Body of pancreas (tissue), 4 donors: Measurements from ENCODE around the gene PSIP1. TPM values are rescaled to one million over a fixed set of nuclear protein-coding genes. Genes with fewer than 3 reads are reported as not detected.
A peak's percentile ranks its signal among the peaks of the same experiment; 100 is the strongest.

Experiments
- ATAC-seq: fragments of 150-250 bp; one replicate; pipeline ENCODE4 v1.9.1; 2016
- DNase-seq, 4 donors: peaks; one replicate each; pipeline ENCODE4 v3.0.0-alpha.2; 2019
- H3K27ac ChIP-seq, 4 donors: fragments of 200-600 bp; sonication (generic); 1 replicate in 3 of 4; 2 replicates in 1 of 4; pipeline versions ENCODE4 v1.5.1 to v1.6.1; 2016 to 2019; ENCODE audit warnings: mild to moderate bottlenecking in 1 of 4, mixed read lengths in 1 of 4, moderate library complexity in 1 of 4
- H3K27me3 ChIP-seq, 2 donors: fragments of 200-600 bp; sonication (generic); one replicate each; pipeline ENCODE4 v1.6.0; 2016; ENCODE audit warnings: mild to moderate bottlenecking in 1 of 2
- H3K36me3 ChIP-seq, 2 donors: fragments of 200-600 bp; sonication (generic); replicated peaks in 1 of 2; 2 replicates each; pipeline ENCODE4 v1.5.1; 2016; ENCODE audit warnings: low read depth in 2 of 2; ENCODE audit not compliant: insufficient read depth in 1 of 2
- H3K4me1 ChIP-seq: fragments of 200-600 bp; sonication (generic); one replicate; pipeline ENCODE4 v1.6.0; 2016
- H3K4me3 ChIP-seq, 2 donors: fragments of 200-600 bp; sonication (generic); 1 replicate in 1 of 2; 2 replicates in 1 of 2; pipeline ENCODE4 v1.5.1; 2016 to 2019
- H3K9me3 ChIP-seq, 3 donors: fragments of 200-600 bp; sonication (generic); 1 replicate in 2 of 3; 2 replicates in 1 of 3; pipeline ENCODE4 v1.5.1; 2016
- POLR2A ChIP-seq, 3 donors: fragments of 450-650 bp; IDR thresholded peaks; one replicate each; pipeline ENCODE4 v1.6.1; 2016; ENCODE audit warnings: antibody characterized with exemption in 3 of 3, mild to moderate bottlenecking in 2 of 3
- WGBS, 2 donors: methylation state at CpG; one replicate each; pipeline ENCODE4 v1.1.5; 2017; 5-methylcytosine and 5-hydroxymethylcytosine counted together
- intact Hi-C: fragments of 100-400 bp; cut with DNase I; formaldehyde crosslinking; loops from one replicate; pipeline ENCODE4 v1.15.1; 2023
- total RNA-seq, 2 donors: library from RNA; depleted of rRNA; stranded (reverse); fragments of >200 nt; gene quantifications; one replicate each; pipeline ENCODE4 v1.1.0, GENCODE V29; 2016
- TF ChIP-seq, protein P1 (sequence below), 7 experiments: fragments of 450-650 bp in 4 of 7; fragments of 200-600 bp in 3 of 7; sonication (generic) in 3 of 7; IDR thresholded peaks; one replicate each; pipeline ENCODE4 v1.5.1; 2016 to 2019; ENCODE audit warnings: antibody characterized with exemption in 7 of 7

Gene PSIP1
- total RNA-seq, 2 donors from 2014 or later, result 21.5 to 25.7 TPM

DNA sequence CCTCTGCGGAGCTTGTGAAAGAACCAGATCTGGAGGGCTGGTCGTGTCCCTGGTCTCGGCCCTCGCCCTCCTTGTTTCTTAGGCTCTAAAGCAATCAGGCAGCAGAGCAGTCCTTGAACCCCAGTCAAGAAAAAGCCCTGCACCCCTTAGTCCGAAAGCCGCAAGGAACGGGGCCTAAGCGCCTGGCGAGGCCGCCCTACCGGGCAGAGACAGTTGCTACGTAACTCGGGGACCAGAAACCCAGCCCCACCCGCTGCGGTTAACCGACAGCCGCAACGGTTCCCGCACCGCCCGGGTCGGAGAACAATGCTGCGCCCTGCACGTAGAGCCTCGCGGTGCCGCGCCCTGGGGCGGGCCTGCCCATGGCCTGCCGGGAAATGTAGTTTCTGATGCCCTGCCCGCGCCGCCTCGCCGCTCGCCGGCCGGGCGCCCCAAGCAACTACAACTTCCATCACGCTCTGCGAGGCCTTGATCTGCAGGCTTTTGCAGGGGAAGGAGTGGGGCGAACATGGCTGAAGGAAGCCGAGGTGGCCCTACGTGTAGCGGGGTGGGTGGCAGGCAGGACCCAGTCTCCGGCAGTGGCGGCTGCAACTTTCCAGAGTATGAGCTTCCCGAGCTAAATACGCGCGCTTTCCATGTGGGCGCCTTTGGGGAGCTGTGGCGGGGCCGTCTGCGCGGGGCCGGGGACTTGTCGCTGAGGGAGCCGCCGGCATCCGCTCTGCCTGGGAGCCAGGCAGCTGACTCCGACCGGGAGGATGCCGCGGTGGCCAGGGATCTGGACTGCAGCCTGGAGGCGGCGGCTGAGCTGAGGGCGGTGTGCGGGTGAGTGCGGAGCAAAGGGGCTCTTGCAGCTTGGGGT lies 88.2 kb downstream of the PSIP1 start, which contains the start of gene SNAPC3:
TSS of gene SNAPC3 (plus strand) at position 505 of the 859 bp plus-strand sequence. CDS start at position 509, 4 bp downstream.
- TF ChIP-seq POLR2A (IDR thresholded peaks at IDR 0.05), result peak; percentile 84 to 93 (median 87)
- TF ChIP-seq, protein P1, sequence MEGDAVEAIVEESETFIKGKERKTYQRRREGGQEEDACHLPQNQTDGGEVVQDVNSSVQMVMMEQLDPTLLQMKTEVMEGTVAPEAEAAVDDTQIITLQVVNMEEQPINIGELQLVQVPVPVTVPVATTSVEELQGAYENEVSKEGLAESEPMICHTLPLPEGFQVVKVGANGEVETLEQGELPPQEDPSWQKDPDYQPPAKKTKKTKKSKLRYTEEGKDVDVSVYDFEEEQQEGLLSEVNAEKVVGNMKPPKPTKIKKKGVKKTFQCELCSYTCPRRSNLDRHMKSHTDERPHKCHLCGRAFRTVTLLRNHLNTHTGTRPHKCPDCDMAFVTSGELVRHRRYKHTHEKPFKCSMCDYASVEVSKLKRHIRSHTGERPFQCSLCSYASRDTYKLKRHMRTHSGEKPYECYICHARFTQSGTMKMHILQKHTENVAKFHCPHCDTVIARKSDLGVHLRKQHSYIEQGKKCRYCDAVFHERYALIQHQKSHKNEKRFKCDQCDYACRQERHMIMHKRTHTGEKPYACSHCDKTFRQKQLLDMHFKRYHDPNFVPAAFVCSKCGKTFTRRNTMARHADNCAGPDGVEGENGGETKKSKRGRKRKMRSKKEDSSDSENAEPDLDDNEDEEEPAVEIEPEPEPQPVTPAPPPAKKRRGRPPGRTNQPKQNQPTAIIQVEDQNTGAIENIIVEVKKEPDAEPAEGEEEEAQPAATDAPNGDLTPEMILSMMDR (IDR thresholded peaks at IDR 0.05), result peak in 2 of 7 experiments; percentile 10 to 35
- peak within 1 kb of the TSS; percentile 82 to 92 for H3K4me3 ChIP-seq
- no peaks in the 10 kb centered on the region for H3K9me3 ChIP-seq
- ATAC-seq (peak; percentile 99), DNase-seq (peak; percentile 91 to 95 (median 92))
- H3K27ac ChIP-seq, result peak within 1 kb of the TSS; percentile 77 to 90 (median 87)
- WGBS, 2 donors, result 0% methylated on average over 8 to 68 of the region's 70 CpGs
- peaks cover 15% of the 10 kb centered on the region for H3K4me1 ChIP-seq
- intact Hi-C loops, result no loop called here
- H3K27me3 ChIP-seq, result no peaks in the 10 kb centered on the region
- no peaks in the 10 kb centered on the region for H3K36me3 ChIP-seq

DNA sequence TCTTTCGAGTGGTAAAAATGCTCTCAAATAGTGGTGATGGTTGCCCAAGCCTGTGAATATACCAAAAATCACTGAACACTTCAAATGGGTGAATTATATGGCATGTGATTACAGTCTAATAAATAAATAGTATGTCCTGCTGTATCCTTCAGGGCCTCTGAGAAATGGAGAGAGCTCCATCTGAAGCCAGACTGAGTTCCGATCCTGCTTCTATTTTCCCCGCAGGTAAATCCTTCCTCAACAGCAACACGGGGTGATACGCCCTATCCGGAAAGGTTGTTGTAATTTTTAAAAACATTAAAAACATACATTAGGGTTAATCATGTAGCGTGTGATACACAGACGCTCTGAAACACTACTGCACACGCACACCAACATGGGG lies 88.8 kb downstream of the PSIP1 start:
- ATAC-seq, result no peak
- Histone ChIP-seq H3K9me3 (no peaks in the 10 kb centered on the region), H3K27ac (peak overlapping the region; percentile 77 to 90 (median 87)), H3K27me3 (no peaks in the 10 kb centered on the region), H3K36me3 (no peaks in the 10 kb centered on the region), H3K4me1 (peaks cover 15% of the 10 kb centered on the region), H3K4me3 (peak overlapping the region; percentile 53 to 92)
- 34 to 36% methylated on average over 9 of the region's 9 CpGs for WGBS, 2 donors
- DNase-seq, result no peak
- TF ChIP-seq, protein P1 (IDR thresholded peaks at IDR 0.05), result no peak
- no peak for TF ChIP-seq POLR2A (IDR thresholded peaks at IDR 0.05)
- intact Hi-C loops, result no loop called here

DNA sequence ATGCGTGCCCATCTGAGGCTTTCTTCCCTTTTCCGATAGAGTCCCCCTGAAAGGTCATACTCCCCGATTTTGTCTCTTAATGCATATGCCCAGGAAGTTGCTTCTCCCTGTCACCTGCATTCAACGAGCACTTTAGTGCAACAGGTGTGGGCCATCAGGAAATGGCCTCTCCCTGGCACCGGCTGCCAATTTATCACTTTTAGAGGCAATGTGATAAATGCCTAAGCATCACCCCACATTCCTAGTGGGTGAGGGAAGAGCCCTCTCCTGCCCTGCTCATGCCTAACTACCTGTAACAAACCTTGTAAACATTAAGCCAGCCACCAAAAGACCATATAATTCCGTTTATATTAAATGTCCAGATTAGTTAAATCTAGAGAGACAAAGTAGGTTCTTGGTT lies 89.2 kb downstream of the PSIP1 start:
- H3K4me3 ChIP-seq, result no peak overlapping the region
- intact Hi-C loops, result no loop called here
- no peaks in the 10 kb centered on the region for H3K9me3 ChIP-seq
- TF ChIP-seq POLR2A (IDR thresholded peaks at IDR 0.05), result no peak
- TF ChIP-seq, protein P1 (IDR thresholded peaks at IDR 0.05), result no peak
- H3K4me1 ChIP-seq, result peaks cover 15% of the 10 kb centered on the region
- no peaks in the 10 kb centered on the region for H3K27me3 ChIP-seq
- peak in 1 of 4 donors; percentile 10 for DNase-seq
- H3K36me3 ChIP-seq, result no peaks in the 10 kb centered on the region
- 66 to 67% methylated on average over 6 of the region's 6 CpGs for whole genome bisulfite sequencing, 2 donors
- no peak for ATAC-seq
- H3K27ac ChIP-seq, result peak overlapping the region in 2 of 4 donors; percentile 86 to 88

DNA sequence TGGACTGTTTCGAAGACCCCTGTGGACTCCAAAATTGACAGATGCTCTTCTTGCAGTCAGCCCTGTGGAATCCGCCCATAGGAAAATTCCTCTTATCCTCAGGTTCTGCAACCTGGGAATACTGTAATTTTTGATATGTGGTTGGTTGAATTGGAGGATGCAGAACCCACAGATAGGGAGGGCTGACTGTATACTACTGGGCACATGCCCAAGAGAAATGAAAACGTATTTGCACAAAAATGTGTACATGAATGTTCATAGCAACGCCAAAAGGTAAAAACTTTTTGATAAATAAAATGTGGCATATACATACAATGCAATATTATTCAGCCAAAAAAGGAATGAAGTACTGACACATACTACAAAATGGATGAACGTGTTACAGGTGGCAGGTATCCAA lies 90.0 kb downstream of the PSIP1 start:
- no peak for ATAC-seq
- intact Hi-C loops, result no loop called here
- no peak overlapping the region for H3K4me3 ChIP-seq

More for the DNA sequence above, 90.0 kb downstream of the PSIP1 start:
- Histone ChIP-seq H3K9me3 (no peaks in the 10 kb centered on the region), H3K4me1 (peaks cover 9% of the 10 kb centered on the region), H3K27ac (no peak overlapping the region), H3K27me3 (no peaks in the 10 kb centered on the region), H3K36me3 (no peaks in the 10 kb centered on the region)
- DNase-seq, result no peak
- WGBS, 2 donors, result 69 to 78% methylated on average over 5 of the region's 5 CpGs
- TF ChIP-seq, protein P1 (IDR thresholded peaks at IDR 0.05), result no peak
- TF ChIP-seq POLR2A (IDR thresholded peaks at IDR 0.05), result no peak
